H9 (cell line): ENCODE results near the gene ZNF629. TPM values are rescaled to one million over a fixed set of nuclear protein-coding genes. Genes with fewer than 3 reads are reported as not detected.

Source experiments
- DNase-seq: peaks from one replicate; pipeline ENCODE4 v3.0.0-alpha.2; 2017
- H2AFZ ChIP-seq: one replicate; pipeline ENCODE4 v1.6.1; 2013; ENCODE audit warnings: mild to moderate bottlenecking, low read length, control low read depth, moderate library complexity
- H2AK5ac ChIP-seq: 2 replicates; pipeline ENCODE4 v1.6.1; 2013; ENCODE audit warnings: low read length, control low read depth, mixed read lengths; ENCODE audit not compliant: insufficient read length
- H2BK120ac ChIP-seq: one replicate; pipeline ENCODE4 v1.6.1; 2013; ENCODE audit warnings: low read depth, mild to moderate bottlenecking, low read length, control low read depth, inconsistent platforms; ENCODE audit not compliant: poor library complexity, severe bottlenecking
- H2BK12ac ChIP-seq: 2 replicates; pipeline ENCODE4 v1.6.1; 2013; ENCODE audit warnings: low read length, control low read depth, mixed read lengths, low read depth; ENCODE audit not compliant: insufficient read length
- H2BK15ac ChIP-seq: 2 replicates; pipeline ENCODE4 v1.6.1; 2013; ENCODE audit warnings: low read depth, low read length, control low read depth
- H2BK20ac ChIP-seq: one replicate; pipeline ENCODE4 v1.6.1; 2013; ENCODE audit warnings: low read depth, mild to moderate bottlenecking, low read length, control low read depth, inconsistent platforms; ENCODE audit not compliant: poor library complexity, severe bottlenecking
- H2BK5ac ChIP-seq: 2 replicates; pipeline ENCODE4 v1.6.1; 2013; ENCODE audit warnings: low read length, control low read depth, mixed read lengths; ENCODE audit not compliant: insufficient read length
- H3K14ac ChIP-seq: 2 replicates; pipeline ENCODE4 v1.6.1; 2013; ENCODE audit warnings: low read length, control low read depth; ENCODE audit not compliant: insufficient read depth
- H3K18ac ChIP-seq: 2 replicates; pipeline ENCODE4 v1.6.1; 2013; ENCODE audit warnings: low read depth, mild to moderate bottlenecking, mixed read lengths, low read length, control low read depth; ENCODE audit not compliant: insufficient read length
- H3K23ac ChIP-seq: 2 replicates; pipeline ENCODE4 v1.6.1; 2013; ENCODE audit warnings: low read length, control low read depth, mixed read lengths, low read depth; ENCODE audit not compliant: insufficient read length
- H3K23me2 ChIP-seq: 2 replicates; pipeline ENCODE4 v1.6.1; 2013; ENCODE audit warnings: low read depth, mild to moderate bottlenecking, mixed read lengths, low read length, control low read depth; ENCODE audit not compliant: insufficient read length, poor library complexity, severe bottlenecking
- H3K27ac ChIP-seq: 2 replicates; pipeline ENCODE4 v1.5.1; 2013; ENCODE audit warnings: low read length, control low read depth, mixed read lengths, low read depth; ENCODE audit not compliant: insufficient read length
- H3K27me3 ChIP-seq: 2 replicates; pipeline ENCODE4 v1.6.1; 2013; ENCODE audit warnings: low read length, control low read depth, inconsistent platforms; ENCODE audit not compliant: insufficient read depth
- H3K4ac ChIP-seq: 2 replicates; pipeline ENCODE4 v1.6.1; 2013; ENCODE audit warnings: low read depth, mild to moderate bottlenecking, control low read depth, inconsistent platforms, low read length, moderate library complexity
- H3K4me1 ChIP-seq: 2 replicates; pipeline ENCODE4 v1.6.1; 2013; ENCODE audit warnings: low read length, control low read depth, inconsistent platforms; ENCODE audit not compliant: insufficient read depth
- H3K4me2 ChIP-seq: 2 replicates; pipeline ENCODE4 v1.6.1; 2013; ENCODE audit warnings: low read length, control low read depth, mixed read lengths; ENCODE audit not compliant: insufficient read length, insufficient read depth
- H3K56ac ChIP-seq: 2 replicates; pipeline ENCODE4 v1.6.1; 2013; ENCODE audit warnings: low read depth, mild to moderate bottlenecking, mixed read lengths, low read length, control low read depth; ENCODE audit not compliant: insufficient read length
- H3K79me1 ChIP-seq: 2 replicates; pipeline ENCODE4 v1.6.1; 2013; ENCODE audit warnings: low read depth, mild to moderate bottlenecking, moderate library complexity, low read length, control low read depth, inconsistent platforms; ENCODE audit not compliant: insufficient read depth, poor library complexity, severe bottlenecking
- H3K79me2 ChIP-seq: 2 replicates; pipeline ENCODE4 v1.6.1; 2013; ENCODE audit warnings: low read length, control low read depth, inconsistent platforms; ENCODE audit not compliant: insufficient read depth
- H3K9ac ChIP-seq: 2 replicates; pipeline ENCODE4 v1.6.1; 2013; ENCODE audit warnings: low read length, control low read depth, mixed read lengths; ENCODE audit not compliant: insufficient read length; ENCODE audit errors: extremely low read depth
- H3K9me3 ChIP-seq: one replicate; pipeline ENCODE4 v1.6.1; 2013; ENCODE audit warnings: low read depth, low read length, inconsistent platforms; ENCODE audit not compliant: control insufficient read depth
- H3T11ph ChIP-seq: one replicate; pipeline ENCODE4 v1.6.1; 2013; ENCODE audit warnings: mild to moderate bottlenecking, low read length, control low read depth, inconsistent platforms
- H4K20me1 ChIP-seq: one replicate; pipeline ENCODE4 v1.6.1; 2013; ENCODE audit not compliant: control insufficient read depth, insufficient read length, insufficient read depth
- H4K5ac ChIP-seq: 2 replicates; pipeline ENCODE4 v1.6.1; 2013; ENCODE audit warnings: low read depth, mild to moderate bottlenecking, mixed read lengths, low read length, control low read depth; ENCODE audit not compliant: insufficient read length
- H4K8ac ChIP-seq: replicated peaks from 2 replicates; pipeline ENCODE4 v1.6.1; 2013; ENCODE audit warnings: low read length, control low read depth, mixed read lengths, low read depth; ENCODE audit not compliant: insufficient read length
- H4K91ac ChIP-seq: 2 replicates; pipeline ENCODE4 v1.6.1; 2013; ENCODE audit warnings: low read depth, mild to moderate bottlenecking, moderate library complexity, mixed read lengths, low read length, control low read depth; ENCODE audit not compliant: insufficient read length
- H3K27ac Mint-ChIP-seq, 3 experiments: 2 replicates in 2 of 3; 3 replicates in 1 of 3; pipeline ENCODE4 v1.8.0; 2020 to 2021; ENCODE audit warnings: mixed read lengths in 3 of 3, mild to moderate bottlenecking in 1 of 3, moderate library complexity in 1 of 3
- H3K27me3 Mint-ChIP-seq: 2 replicates; pipeline ENCODE4 v1.8.0; 2021; ENCODE audit warnings: low read depth, mild to moderate bottlenecking, moderate library complexity, mixed read lengths
- H3K36me3 Mint-ChIP-seq, 3 experiments: 2 replicates in 2 of 3; 3 replicates in 1 of 3; pipeline ENCODE4 v1.8.0; 2020 to 2021; ENCODE audit warnings: low read depth in 3 of 3, mixed read lengths in 3 of 3; ENCODE audit not compliant: insufficient read depth in 1 of 3
- H3K4me1 Mint-ChIP-seq, 2 experiments: 2 replicates each; pipeline ENCODE4 v1.8.0; 2020; ENCODE audit warnings: mixed read lengths in 2 of 2
- H3K4me3 Mint-ChIP-seq, 2 experiments: 2 replicates in 1 of 2; 3 replicates in 1 of 2; pipeline ENCODE4 v1.8.0; 2020 to 2021; ENCODE audit warnings: mild to moderate bottlenecking in 2 of 2, mixed read lengths in 2 of 2, moderate library complexity in 1 of 2
- H3K9me3 Mint-ChIP-seq, 2 experiments: 2 replicates in 1 of 2; 3 replicates in 1 of 2; pipeline ENCODE4 v1.8.0; 2020; ENCODE audit warnings: mild to moderate bottlenecking in 2 of 2, mixed read lengths in 2 of 2, moderate library complexity in 1 of 2
- WGBS: extraction: QIAGEN DNeasy Blood & Tissue Kit; methylation state at CpG from one replicate; pipeline ENCODE4 v1.1.7; 2013; ENCODE audit warnings: missing lambda C conversion rate, low lambda C conversion rate, mixed read lengths; ENCODE audit not compliant: insufficient read length; ENCODE audit errors: extremely low coverage; 5-methylcytosine and 5-hydroxymethylcytosine counted together
- total RNA-seq: library from RNA; stranded (reverse); gene quantifications from 2 replicates; pipeline ENCODE4 v1.2.1, GENCODE V29; 2021
- TF ChIP-seq, protein P1 (sequence below): fragments of 200-600 bp; sonication (generic); conservative IDR thresholded peaks from 3 replicates; pipeline ENCODE4 v1.8.0; 2021; ENCODE audit warnings: antibody characterized with exemption, mild to moderate bottlenecking

Gene ZNF629
- total RNA-seq, 1 experiment from 2014 or later, result 20.0 TPM

DNA sequence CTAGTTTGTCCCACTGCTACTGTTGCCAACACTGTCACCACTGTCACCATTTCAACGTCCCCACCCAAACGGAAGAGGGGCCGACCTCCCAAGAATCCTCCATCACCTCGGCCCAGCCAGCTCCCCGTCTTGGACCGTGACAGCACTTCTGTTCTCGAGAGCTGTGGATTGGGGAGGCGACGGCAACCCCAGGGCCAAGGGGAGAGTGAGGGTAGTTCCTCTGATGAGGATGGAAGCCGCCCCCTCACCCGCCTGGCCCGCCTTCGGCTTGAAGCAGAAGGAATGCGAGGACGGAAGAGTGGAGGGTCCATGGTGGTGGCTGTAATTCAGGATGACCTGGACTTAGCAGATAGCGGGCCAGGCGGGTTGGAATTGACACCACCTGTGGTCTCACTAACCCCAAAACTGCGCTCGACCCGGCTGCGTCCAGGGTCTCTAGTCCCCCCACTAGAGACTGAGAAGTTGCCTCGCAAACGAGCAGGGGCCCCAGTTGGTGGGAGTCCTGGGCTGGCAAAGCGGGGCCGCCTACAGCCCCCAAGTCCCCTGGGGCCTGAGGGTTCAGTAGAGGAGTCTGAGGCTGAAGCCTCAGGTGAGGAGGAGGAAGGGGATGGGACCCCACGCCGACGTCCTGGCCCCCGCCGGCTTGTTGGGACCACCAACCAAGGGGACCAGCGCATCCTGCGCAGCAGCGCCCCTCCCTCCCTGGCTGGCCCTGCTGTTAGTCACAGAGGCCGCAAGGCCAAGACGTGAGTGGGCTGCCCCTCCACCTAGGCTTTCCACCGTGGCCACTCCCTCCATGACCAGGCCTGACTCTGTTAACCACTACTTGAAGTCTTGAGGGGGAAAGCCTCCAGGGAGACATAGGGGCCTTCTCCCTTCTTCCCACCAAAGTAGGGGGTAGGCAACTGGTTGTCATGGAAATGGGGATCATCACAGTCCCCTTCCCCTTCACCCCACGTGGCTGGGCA, 47.7 kb downstream of the ZNF629 start:
- H2BK12ac ChIP-seq, result no peak overlapping the region
- H2BK120ac ChIP-seq, result no peak overlapping the region
- Mint-ChIP-seq H3K36me3 (peaks cover 27 to 75% (median 56%) of the 10 kb centered on the region in 3 experiments), H3K4me1 (peaks cover 10 to 17% of the 10 kb centered on the region in 2 experiments), H3K4me3 (no peak overlapping the region), H3K27ac (no peak overlapping the region), H3K9me3 (no peaks in the 10 kb centered on the region), H3K27me3 (no peaks in the 10 kb centered on the region)
- TF ChIP-seq, protein P1, sequence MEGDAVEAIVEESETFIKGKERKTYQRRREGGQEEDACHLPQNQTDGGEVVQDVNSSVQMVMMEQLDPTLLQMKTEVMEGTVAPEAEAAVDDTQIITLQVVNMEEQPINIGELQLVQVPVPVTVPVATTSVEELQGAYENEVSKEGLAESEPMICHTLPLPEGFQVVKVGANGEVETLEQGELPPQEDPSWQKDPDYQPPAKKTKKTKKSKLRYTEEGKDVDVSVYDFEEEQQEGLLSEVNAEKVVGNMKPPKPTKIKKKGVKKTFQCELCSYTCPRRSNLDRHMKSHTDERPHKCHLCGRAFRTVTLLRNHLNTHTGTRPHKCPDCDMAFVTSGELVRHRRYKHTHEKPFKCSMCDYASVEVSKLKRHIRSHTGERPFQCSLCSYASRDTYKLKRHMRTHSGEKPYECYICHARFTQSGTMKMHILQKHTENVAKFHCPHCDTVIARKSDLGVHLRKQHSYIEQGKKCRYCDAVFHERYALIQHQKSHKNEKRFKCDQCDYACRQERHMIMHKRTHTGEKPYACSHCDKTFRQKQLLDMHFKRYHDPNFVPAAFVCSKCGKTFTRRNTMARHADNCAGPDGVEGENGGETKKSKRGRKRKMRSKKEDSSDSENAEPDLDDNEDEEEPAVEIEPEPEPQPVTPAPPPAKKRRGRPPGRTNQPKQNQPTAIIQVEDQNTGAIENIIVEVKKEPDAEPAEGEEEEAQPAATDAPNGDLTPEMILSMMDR, result no peak
- no peak overlapping the region for H4K5ac ChIP-seq
- no peak overlapping the region for H2AK5ac ChIP-seq
- H2AFZ ChIP-seq, result no peak overlapping the region
- H3K23me2 ChIP-seq, result no peaks in the 10 kb centered on the region
- H3K9ac ChIP-seq, result no peak overlapping the region
- H2BK20ac ChIP-seq, result no peak overlapping the region
- no peak overlapping the region for H3K23ac ChIP-seq
- no peak overlapping the region for H3K4me2 ChIP-seq
- no CpG with 5 or more reads among the region's 37 CpGs for WGBS
- no peak overlapping the region for H2BK5ac ChIP-seq
- no peak overlapping the region for H2BK15ac ChIP-seq
- no peaks in the 10 kb centered on the region for H3K79me2 ChIP-seq
- no peaks in the 10 kb centered on the region for H4K20me1 ChIP-seq
- no peak overlapping the region for H3K4ac ChIP-seq
- H3K14ac ChIP-seq, result no peak overlapping the region
- H3K4me1 ChIP-seq, result no peaks in the 10 kb centered on the region
- no peaks in the 10 kb centered on the region for H3K79me1 ChIP-seq
- no peak overlapping the region for H3K56ac ChIP-seq
- no peak overlapping the region for H3T11ph ChIP-seq
- no peaks in the 10 kb centered on the region for H3K9me3 ChIP-seq
- no peak overlapping the region for H3K27ac ChIP-seq
- H3K18ac ChIP-seq, result no peak overlapping the region
- DNase-seq, result no peak
- no peak overlapping the region for H4K91ac ChIP-seq
- H3K27me3 ChIP-seq, result no peaks in the 10 kb centered on the region
- H4K8ac ChIP-seq, result no peak overlapping the region
